Measurements from ENCODE around the gene ATP8B3. TPM values are rescaled to one million over a fixed set of nuclear protein-coding genes. Genes with fewer than 3 reads are reported as not detected.

ATP8B3 gene
- total and polyA plus RNA-seq, 2 experiments from 2014 or later, result 2.1 to 6.0 TPM

DNA sequence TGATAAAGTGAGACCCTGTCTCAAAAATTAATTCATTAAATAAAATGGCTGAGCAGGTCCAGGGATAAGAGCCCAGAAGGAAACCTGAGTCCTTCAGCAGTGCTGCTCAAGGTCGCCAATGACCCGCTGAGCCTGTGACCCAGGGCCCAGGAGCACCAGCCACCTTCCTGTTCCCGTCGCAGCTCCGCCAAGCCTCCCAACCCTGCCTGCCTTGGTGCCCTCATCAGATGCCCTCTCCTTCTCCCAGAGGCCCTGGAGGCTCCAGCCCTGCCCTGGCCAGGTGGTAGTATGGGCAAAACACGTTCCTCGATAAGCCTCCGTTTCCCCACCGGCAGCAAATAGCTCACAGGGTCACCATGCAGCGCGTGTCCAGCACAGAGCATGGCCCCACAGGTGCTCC lies 33.6 kb upstream of the ATP8B3 start:
- 0 out of 3 replicates have a peak, but pooled peaks cover 2% of the 10 kb centered on the region for H3K9me3 Mint-ChIP-seq
- Histone ChIP-seq H3F3A (replicated peaks; ENCODE audit: low read depth) (peaks cover 16% of the 10 kb centered on the region; the same call in 1 of the 2 replicates), H3K4me1 (ENCODE audit: insufficient read depth) (peaks cover 3% of the 10 kb centered on the region; the same call in 1 of the 2 replicates), H3K9me2 (ENCODE audit: insufficient read depth) (no peaks in the 10 kb centered on the region), H3K27ac (ENCODE audit: low read depth) (no peak overlapping the region), H3K79me2 (replicated peaks; ENCODE audit: insufficient read depth) (peaks cover 74% of the 10 kb centered on the region), H3K4me3 (no peak overlapping the region), H3K36me3 (ENCODE audit: insufficient read depth) (no peaks in the 10 kb centered on the region), H2AFZ (no peak overlapping the region), H4K20me1 (replicated peaks; ENCODE audit: insufficient read depth) (peaks cover 29% of the 10 kb centered on the region), H3K27me3 (ENCODE audit: insufficient read depth) (no peaks in the 10 kb centered on the region), H3K4me2 (no peak overlapping the region)
- no peak overlapping the region for H3K27ac Mint-ChIP-seq
- DNase-seq (ENCODE audit: low spot score), result no peak
- H3K4me3 Mint-ChIP-seq, result no peak overlapping the region; the same call in 2 of the 3 replicates
- no peak for ATAC-seq
- H3K4me1 Mint-ChIP-seq, result peaks cover 28% of the 10 kb centered on the region
- H3K36me3 Mint-ChIP-seq (ENCODE audit: low read depth), result no peaks in the 10 kb centered on the region; the same call in 2 of the 3 replicates
- TF ChIP-seq ZNF114 (CRISPR knock-in tag; IDR thresholded peaks at IDR 0.05) (no peak), CREB1 (CRISPR knock-in tag; IDR thresholded peaks at IDR 0.05; ENCODE audit: low read depth) (no peak), ZNF462 (CRISPR knock-in tag; IDR thresholded peaks at IDR 0.05) (no peak), EZH2phosphoT487 (IDR thresholded peaks at IDR 0.05; ENCODE audit: unreplicated experiment) (no peak)
- H3K27me3 Mint-ChIP-seq (ENCODE audit: insufficient read depth, low read depth, poor library complexity), result peaks cover 24% of the 10 kb centered on the region

GRCh38 chr19:1845125-1845515 lies 33.0 kb upstream of the ATP8B3 start:
- Histone ChIP-seq H3K9me2 (ENCODE audit: insufficient read depth) (no peaks in the 10 kb centered on the region), H3K27me3 (ENCODE audit: insufficient read depth) (no peaks in the 10 kb centered on the region), H3F3A (replicated peaks; ENCODE audit: low read depth) (peaks cover 15% of the 10 kb centered on the region; the same call in 1 of the 2 replicates), H3K4me2 (no peak overlapping the region), H3K4me3 (no peak overlapping the region), H4K20me1 (replicated peaks; ENCODE audit: insufficient read depth) (peaks cover 29% of the 10 kb centered on the region), H3K4me1 (ENCODE audit: insufficient read depth) (peaks cover 3% of the 10 kb centered on the region; the same call in 1 of the 2 replicates), H3K27ac (ENCODE audit: low read depth) (no peak overlapping the region), H3K79me2 (replicated peaks; ENCODE audit: insufficient read depth) (peaks cover 79% of the 10 kb centered on the region), H2AFZ (no peak overlapping the region), H3K36me3 (ENCODE audit: insufficient read depth) (no peaks in the 10 kb centered on the region)
- Mint-ChIP-seq H3K4me3 (no peak overlapping the region), H3K36me3 (ENCODE audit: low read depth) (no peaks in the 10 kb centered on the region; the same call in 2 of the 3 replicates), H3K27ac (no peak overlapping the region), H3K4me1 (peaks cover 27% of the 10 kb centered on the region), H3K27me3 (ENCODE audit: insufficient read depth, low read depth, poor library complexity) (peaks cover 23% of the 10 kb centered on the region), H3K9me3 (0 out of 3 replicates have a peak, but pooled peaks cover 2% of the 10 kb centered on the region)
- DNase-seq (ENCODE audit: low spot score) (no peak), ATAC-seq (no peak)
- TF ChIP-seq ETS1 (IDR thresholded peaks at IDR 0.05) (no peak), NANOG (IDR thresholded peaks at IDR 0.05; ENCODE audit: borderline replicate concordance) (no peak), ZNF114 (CRISPR knock-in tag; IDR thresholded peaks at IDR 0.05) (no peak), STAT1 (IDR thresholded peaks at IDR 0.05; ENCODE audit: unreplicated experiment) (no peak), JUNB (IDR thresholded peaks at IDR 0.05; ENCODE audit: unreplicated experiment) (no peak), ZNF331 (CRISPR knock-in tag; IDR thresholded peaks at IDR 0.05; ENCODE audit: low read depth) (no peak), EZH2 (IDR thresholded peaks at IDR 0.05; ENCODE audit: low read depth, unreplicated experiment) (no peak)
- TF ChIP-seq, protein P1, sequence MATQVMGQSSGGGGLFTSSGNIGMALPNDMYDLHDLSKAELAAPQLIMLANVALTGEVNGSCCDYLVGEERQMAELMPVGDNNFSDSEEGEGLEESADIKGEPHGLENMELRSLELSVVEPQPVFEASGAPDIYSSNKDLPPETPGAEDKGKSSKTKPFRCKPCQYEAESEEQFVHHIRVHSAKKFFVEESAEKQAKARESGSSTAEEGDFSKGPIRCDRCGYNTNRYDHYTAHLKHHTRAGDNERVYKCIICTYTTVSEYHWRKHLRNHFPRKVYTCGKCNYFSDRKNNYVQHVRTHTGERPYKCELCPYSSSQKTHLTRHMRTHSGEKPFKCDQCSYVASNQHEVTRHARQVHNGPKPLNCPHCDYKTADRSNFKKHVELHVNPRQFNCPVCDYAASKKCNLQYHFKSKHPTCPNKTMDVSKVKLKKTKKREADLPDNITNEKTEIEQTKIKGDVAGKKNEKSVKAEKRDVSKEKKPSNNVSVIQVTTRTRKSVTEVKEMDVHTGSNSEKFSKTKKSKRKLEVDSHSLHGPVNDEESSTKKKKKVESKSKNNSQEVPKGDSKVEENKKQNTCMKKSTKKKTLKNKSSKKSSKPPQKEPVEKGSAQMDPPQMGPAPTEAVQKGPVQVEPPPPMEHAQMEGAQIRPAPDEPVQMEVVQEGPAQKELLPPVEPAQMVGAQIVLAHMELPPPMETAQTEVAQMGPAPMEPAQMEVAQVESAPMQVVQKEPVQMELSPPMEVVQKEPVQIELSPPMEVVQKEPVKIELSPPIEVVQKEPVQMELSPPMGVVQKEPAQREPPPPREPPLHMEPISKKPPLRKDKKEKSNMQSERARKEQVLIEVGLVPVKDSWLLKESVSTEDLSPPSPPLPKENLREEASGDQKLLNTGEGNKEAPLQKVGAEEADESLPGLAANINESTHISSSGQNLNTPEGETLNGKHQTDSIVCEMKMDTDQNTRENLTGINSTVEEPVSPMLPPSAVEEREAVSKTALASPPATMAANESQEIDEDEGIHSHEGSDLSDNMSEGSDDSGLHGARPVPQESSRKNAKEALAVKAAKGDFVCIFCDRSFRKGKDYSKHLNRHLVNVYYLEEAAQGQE (IDR thresholded peaks at IDR 0.05; ENCODE audit: unreplicated experiment), result no peak

Data from GM23338 (cell line).